GM04503 (cell line): ENCODE results near the gene DNAJB12.
"Not testable (repeated sequence)": the region's sequence is repeated elsewhere in the genome, so short reads cannot be mapped to it uniquely, and the experiment has no call there.

Experiments
- DNase-seq: peaks from one replicate; pipeline ENCODE4 v3.0.0-alpha.2; 2012; ENCODE audit warnings: low read depth

The DNAJB12 gene

DNA sequence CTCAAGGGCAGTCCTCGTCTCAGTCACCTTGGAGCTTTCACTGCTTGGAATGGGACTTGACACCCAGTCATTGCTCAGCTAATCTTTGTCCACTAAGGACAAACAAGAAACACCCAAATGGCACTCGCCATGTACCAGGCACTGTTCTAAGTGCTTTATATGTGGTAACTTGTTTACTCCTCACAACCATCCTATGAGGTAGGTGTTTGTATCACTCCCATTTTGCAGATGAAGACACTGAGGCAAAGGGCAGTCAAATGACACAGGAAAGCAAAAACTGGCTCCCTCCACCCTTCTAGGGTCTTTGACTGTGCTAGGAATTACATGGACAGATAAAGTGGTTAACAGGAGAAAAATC lies 24.7 kb downstream of the DNAJB12 start:
- DNase-seq = no peak

GRCh38 chr10:72329290-72330068 lies 25.2 kb downstream of the DNAJB12 start:
- DNase-seq = no peak

- no peak for DNase-seq
Observed at GRCh38 chr10:72328829-72329204, 25.9 kb downstream of the DNAJB12 start.

DNA sequence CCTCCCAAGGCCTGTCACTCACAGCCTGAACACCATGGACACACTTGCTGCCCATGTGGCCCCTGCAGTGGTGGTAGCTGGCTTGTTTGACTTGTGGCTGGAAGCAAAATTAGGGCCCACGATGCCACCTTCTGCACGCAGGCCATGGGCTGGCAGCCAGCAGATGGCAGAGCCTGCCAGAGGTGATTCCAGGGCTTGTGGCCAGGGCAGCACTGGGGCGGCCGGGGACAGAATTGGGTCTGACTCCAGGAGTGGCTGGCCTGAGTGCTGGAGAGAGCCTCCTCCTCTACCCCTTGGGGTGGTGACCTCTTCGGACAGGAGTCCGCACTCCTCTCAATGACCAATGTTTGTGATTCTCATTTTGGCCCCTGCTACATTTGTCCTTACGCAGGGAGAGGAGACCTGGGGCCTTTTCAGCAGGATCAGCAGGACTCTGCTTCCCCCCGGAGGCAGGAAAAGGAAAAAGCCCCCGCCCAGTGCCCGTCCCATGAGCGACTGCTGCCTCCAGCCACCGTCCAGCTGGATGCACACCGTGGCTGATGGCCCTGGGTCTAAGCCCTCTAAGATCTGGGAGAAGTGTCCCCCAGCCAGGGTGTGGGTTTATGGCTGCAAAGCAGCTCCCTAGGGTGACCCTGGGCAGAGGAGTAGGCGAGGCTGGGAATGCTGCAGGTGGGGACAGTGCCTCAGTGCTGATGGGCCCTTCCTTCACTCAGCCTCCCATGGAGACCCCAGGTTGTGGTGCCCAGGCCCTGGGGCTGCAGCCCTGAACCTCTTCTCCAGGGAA lies 26.5 kb downstream of the DNAJB12 start:
- DNase-seq = no peak

DNA sequence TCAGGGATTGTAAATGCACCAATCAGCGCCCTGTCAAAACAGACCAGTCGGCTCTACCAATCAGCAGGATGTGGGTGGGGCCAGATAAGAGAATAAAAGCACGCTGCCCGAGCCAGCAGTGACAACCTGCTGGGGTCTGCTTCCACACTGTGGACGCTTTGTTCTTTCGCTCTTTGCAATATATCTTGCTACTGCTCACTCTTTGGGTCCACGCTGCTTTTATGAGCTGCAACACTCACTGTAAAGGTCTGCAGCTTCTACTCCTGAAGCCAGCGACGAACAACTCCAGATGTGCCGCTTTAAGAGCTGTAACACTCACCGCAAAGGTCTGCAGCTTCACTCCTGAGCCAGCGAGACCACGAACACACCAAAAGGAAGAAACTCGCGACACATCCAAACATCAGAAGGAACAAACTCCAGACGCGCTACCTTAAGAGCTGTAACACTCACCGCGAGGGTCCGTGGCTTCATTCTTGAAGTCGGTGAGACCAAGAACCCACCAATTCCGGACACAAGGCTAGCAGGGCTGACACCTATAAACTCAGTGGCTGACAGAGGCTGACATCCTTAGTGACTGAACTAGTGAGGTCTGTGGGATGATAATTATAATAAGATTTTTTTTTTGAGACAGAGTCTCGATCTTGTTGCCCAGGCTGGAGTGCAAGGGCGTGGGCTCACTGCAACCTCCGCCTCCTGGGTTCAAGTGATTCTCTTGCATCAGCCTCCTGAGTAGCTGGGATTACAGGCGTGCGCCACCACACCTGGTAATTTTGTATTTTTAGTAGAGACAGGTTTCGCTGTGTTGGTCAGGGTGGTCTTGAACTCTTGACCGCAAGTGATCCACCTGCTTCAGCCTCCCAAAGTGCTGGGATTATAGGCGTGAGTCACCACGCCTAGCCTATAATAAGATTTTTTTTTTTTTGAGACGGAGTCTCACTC lies 27.8 kb downstream of the DNAJB12 start:
- DNase-seq = not testable (repeated sequence)

- not testable (repeated sequence) for DNase-seq
Observed at GRCh38 chr10:72325243-72326175, 29.2 kb downstream of the DNAJB12 start.

- no peak for DNase-seq
Observed at GRCh38 chr10:72323771-72324191, 30.9 kb downstream of the DNAJB12 start.

DNA sequence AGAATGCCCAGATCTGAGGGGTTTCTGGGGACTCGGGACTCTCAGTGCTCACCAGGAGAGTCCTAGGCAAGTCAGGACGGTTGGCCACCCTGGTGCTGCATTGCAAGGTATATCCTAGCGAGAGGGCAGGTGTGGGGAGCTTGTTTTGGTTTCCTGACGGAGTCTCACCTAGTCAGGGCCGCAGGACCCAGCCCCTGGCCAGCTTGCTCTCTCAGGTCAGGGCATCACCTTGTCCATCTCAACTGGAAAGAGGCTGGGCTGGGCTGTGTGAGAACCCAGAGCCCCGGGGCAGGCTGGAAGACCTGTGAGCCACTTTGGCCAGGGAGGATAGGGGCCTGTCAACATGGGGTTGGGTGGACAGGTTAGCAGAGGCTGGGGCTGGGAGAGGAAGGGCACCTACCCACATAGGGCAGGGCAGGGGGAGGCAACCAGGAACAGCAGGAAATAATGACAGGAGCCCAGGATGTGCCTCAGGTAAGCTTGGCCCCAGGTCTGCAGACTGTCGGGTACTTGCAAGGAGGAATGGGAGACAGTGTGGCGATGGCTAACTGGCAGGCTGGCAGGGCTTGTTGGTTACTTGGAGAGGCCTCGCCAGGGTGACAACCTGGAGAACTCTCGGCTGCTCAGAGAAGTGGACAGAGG lies 31.5 kb downstream of the DNAJB12 start:
- DNase-seq = no peak

DNA sequence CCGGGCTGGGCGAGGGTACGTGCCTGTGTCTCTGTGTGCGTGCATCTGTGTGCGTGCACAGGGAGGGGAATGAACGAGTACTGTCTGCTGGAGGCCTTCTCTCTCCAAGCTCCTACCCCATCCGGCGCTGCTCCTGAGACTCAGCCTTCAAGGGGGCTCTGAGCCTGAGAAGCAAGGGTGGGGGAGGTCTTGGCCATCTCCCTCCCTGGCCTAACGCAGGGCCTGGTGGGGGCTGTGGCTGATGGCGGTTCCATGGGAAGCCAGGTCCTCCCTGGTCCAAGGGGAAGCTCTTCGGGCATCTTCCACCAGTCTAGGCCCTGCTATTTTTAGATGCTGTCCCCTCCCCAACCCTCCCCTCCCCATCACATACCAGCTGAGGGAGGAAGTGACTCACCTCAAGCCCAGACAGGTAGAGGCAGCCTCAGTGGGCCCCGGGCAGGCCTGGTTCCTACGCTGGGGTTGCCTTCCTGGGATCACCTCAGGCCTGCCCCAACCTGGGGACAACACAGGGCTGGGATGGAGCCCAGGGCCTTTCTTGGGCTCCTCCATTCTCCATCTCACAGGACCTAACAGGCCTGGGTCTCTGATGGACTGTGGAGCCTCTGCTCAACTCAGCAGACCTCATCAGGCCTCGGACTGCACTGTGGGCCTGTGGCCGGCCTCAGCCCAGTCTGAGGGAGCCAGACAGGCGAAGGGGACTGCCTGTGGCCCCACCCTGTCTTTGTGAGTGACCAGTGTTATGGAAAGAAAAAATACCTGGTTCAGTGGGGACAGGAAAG lies 32.2 kb downstream of the DNAJB12 start:
- DNase-seq = no peak

GRCh38 chr10:72322030-72322279 lies 32.8 kb downstream of the DNAJB12 start:
- no peak for DNase-seq

DNA sequence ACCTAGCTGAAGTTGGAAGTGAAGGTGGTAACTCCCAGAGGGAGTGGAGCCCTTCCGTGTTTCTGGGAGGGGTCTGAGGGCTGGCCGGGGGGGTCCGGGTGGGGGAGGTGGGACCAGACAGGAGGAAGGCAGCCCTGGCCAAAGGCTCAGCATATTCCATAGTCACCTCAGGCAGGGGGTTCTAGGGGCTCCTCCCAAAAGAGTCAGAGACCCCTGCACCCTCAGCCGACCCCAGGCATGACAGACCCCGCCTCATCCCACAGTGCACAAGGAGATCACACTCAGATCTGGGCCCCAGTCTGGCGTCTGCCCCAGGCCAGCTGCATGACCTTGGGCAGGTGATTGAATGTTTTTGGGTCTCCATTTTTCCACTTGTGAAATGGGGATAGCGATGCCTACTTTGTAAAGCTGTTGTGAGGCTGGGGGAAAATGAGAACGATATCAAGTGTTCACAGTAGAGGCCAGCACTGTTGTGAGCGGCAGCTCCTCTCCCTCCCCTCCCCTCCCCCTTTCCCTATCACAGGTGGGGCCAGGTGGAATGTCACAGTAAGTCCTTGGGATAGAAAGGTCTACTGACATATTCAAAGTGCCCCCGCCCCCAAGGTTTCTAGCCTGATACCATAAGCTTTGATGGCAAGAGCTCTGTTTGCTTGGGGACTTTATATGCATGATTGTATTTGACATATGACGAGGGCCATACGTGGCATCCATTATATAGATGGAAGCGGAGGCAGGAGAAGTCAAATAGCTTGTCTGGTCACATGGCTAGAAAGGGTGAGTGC lies 33.3 kb downstream of the DNAJB12 start:
- no peak for DNase-seq

DNA sequence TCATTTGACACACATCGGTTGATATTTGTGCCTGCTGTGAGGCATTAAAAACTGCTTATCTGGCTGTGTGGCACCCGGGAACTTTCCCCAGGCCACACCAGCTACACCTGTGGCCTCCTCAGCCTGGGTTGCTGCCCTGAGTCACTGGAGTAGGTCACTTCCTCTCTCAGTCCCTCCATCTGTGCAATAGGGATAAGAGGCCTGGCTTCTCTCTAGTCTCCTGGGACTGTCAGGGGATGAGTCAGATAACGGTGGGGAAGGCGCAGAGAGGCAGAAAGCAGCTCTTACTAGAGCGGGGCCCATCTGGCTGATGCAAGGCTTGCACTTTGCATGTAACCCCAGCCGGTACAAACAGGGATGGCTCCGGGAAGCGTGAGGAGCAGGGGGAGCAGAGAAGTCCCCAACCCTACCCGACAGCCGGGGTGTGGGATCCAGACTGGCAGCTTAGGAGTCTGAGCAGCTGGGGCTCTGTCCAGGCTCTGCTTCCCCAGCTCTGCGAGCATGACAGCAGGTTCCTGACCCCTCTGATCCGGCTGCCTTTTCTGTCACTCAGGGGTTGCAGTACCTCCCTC lies 34.0 kb downstream of the DNAJB12 start:
- DNase-seq = peak; percentile 99

GRCh38 chr10:72319416-72320254 lies 35.1 kb downstream of the DNAJB12 start:
- peak; percentile 48 for DNase-seq

- DNase-seq = no peak
Observed at GRCh38 chr10:72318418-72319262, 36.1 kb downstream of the DNAJB12 start.

DNA sequence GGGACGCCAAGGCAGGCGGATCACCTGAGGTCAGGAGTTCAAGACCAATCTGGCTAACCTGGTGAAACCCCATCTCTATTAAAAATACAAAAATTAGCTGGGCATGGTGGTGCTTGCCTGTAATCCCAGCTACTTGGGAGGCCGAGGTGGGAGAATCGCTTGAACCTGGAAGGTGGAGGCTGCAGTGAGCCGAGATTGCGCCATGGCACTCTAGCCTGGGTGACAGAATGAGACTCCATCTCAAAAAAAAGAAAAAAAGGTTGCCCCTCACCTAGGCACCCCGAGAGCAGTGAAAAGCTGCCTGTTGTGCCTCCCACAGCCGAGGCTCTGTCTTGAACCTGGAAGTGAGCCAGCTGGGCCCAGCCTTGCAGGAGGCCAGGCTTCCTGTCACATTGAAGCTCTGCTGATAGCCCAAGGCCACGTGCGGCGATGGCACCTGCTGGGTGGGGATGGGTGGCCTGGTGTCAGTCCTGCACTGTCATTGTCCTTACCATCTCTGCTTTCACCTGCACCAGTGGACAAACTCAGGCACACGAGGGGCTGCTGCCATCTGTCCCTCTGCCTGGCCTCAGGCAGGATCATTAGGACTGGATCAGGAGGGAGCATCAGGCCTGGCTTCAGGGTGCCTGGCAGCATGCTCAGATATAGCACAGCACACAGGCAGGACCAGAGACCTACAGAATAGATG lies 37.8 kb downstream of the DNAJB12 start:
- no peak for DNase-seq

DNA sequence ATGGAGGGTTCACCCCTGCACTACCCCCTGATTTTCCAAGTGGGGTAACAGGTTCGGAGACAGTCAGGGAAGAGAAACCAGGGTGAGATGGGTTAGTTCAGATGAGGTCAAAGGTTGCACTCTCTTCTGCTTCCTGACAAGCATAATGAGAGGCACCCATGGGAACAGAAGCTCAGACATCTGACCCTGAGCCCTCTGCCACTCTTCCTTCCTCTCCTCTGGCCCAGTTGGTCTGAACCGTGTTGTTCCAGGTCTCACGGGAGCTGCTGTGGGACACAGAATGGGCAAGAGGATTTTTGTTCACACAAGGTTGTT lies 38.4 kb downstream of the DNAJB12 start:
- DNase-seq = no peak
